D721Med (cell line): ENCODE data around the gene MYO15A.

Experiments
- DNase-seq: peaks from one replicate; pipeline ENCODE4 v3.0.0; 2011; ENCODE audit warnings: low spot score; ENCODE audit not compliant: insufficient read length
- FAIRE-seq: peaks from 2 replicates; lab custom pipeline; 2011; peaks lifted over from hg19 to GRCh38; lab: Jason Lieb, UNC
- TF ChIP-seq, protein P1 (sequence below): IDR thresholded peaks from 2 replicates; pipeline ENCODE4 v1.5.1; 2012; ENCODE audit warnings: mild to moderate bottlenecking, control low read depth; ENCODE audit not compliant: insufficient read depth; ENCODE audit errors: missing control alignments

The MYO15A gene

DNA sequence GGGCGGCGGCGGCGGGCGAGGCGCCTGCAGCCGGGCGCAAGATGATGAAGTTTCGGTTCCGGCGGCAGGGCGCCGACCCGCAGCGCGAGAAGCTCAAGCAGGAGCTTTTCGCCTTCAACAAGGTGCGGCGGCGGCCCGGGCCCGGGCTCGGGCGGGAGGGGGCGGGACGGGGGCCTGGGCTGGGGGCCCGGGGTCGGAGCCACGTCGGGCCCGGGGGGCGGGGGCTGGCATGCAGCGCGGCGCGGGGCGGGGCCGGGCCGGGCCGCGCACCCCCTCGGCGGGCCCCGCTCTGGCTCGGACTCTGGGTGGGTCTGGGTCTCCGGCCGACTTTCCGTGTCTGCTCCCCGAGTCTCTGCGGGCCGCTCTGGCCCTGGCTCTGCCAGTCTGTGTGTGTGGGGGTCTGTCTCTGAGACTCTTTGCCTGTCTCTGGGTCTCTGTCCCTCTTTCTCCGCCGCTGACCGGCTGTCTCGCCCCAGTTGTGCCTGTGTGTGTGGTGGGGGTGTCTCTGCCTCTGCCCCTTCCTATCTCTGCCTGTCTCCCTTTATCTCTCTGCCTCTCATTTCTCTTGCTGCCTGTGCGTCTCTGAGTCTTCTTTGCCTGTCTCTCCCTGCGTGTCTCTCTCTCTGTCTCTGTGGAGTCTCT lies 117.2 kb downstream of the MYO15A start:
- TF ChIP-seq, protein P1, sequence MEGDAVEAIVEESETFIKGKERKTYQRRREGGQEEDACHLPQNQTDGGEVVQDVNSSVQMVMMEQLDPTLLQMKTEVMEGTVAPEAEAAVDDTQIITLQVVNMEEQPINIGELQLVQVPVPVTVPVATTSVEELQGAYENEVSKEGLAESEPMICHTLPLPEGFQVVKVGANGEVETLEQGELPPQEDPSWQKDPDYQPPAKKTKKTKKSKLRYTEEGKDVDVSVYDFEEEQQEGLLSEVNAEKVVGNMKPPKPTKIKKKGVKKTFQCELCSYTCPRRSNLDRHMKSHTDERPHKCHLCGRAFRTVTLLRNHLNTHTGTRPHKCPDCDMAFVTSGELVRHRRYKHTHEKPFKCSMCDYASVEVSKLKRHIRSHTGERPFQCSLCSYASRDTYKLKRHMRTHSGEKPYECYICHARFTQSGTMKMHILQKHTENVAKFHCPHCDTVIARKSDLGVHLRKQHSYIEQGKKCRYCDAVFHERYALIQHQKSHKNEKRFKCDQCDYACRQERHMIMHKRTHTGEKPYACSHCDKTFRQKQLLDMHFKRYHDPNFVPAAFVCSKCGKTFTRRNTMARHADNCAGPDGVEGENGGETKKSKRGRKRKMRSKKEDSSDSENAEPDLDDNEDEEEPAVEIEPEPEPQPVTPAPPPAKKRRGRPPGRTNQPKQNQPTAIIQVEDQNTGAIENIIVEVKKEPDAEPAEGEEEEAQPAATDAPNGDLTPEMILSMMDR = no peak
- no peak for DNase-seq
- no peak for FAIRE-seq

DNA sequence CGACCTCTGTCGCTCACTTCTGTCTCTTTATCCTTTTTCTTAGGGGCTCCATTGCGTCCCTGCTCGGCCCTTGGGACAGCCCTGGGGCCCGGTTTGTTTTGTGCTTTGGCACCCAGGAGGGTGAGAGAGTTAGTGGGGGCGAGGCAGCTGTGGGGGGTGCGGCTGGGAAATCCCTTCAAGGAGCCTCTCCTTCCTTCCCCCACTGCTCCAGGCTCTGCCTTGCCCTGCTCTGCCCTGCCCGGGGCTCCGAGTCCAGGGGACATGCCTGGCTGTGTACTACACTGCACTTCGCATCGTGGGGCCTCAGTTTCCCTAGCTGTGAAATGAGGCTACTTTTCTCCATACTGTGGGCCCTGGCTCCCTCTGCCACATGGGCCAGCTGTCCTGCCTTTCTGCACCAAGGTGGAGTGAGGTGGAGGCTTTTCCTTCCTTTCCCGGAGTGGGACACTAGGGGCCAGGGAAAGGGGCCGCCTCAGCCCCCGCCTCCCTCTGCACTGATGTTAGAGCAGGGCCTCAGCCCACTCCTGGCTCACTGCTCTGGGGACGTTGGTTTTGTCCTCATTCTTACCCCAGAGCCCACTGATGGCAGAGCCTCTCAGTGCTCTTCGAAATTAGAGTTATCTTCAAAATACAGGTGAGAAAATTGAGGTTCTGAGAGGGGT lies 117.9 kb downstream of the MYO15A start:
- FAIRE-seq (no peak), DNase-seq (no peak)
- TF ChIP-seq, protein P1 = no peak

DNA sequence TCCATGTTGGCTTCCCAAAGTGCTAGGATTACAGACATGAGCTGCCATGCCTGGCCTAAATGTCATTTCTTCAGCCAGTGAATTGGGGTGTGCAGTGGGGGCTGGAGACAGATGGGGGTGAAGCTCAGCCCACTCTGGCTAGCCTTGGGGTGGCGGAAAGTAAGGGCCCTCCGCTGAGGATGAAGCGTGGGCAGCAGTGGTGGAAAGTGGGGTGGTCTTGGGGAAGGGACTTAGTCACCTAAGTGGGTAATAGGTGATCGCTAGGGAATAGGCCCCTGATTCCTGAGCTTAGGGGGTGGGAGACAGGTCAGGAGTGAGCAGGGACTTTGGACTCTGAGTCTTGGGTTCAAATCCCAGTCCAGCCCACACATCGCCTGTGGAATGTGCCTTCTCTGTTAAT lies 119.1 kb downstream of the MYO15A start:
- TF ChIP-seq, protein P1 = no peak
- DNase-seq (no peak), FAIRE-seq (no peak)

- FAIRE-seq = no peak
- TF ChIP-seq, protein P1 = no peak
- DNase-seq = no peak
These were observed 119.7 kb downstream of the MYO15A start for GRCh38 chr17:18228176-18228682.

GRCh38 chr17:18229254-18229653 lies 120.7 kb downstream of the MYO15A start:
- DNase-seq (no peak), FAIRE-seq (no peak)
- TF ChIP-seq, protein P1 = no peak
